Parathyroid adenoma (tissue), 2 donors: ENCODE measurements around the gene GTF3C6.

Experiments
- H2AFZ ChIP-seq: fragments of 300-600 bp; sonication (generic); one replicate; pipeline ENCODE4 v1.7.0; 2017; ENCODE audit warnings: antibody characterized with exemption, mild to moderate bottlenecking
- H3K27ac ChIP-seq: fragments of 300-600 bp; sonication (generic); one replicate; pipeline ENCODE4 v1.7.0; 2017
- H3K27me3 ChIP-seq: fragments of 300-600 bp; sonication (generic); one replicate; pipeline ENCODE4 v1.7.0; 2017; ENCODE audit warnings: low read length; ENCODE audit not compliant: control insufficient read depth, insufficient read depth
- H3K36me3 ChIP-seq: fragments of 300-600 bp; sonication (generic); one replicate; pipeline ENCODE4 v1.7.0; 2017; ENCODE audit warnings: low read length; ENCODE audit not compliant: control insufficient read depth, insufficient read depth
- H3K4me1 ChIP-seq: fragments of 300-600 bp; sonication (generic); one replicate; pipeline ENCODE4 v1.7.0; 2017; ENCODE audit warnings: control low read depth
- H3K4me2 ChIP-seq: fragments of 300-600 bp; sonication (generic); one replicate; pipeline ENCODE4 v1.7.0; 2017; ENCODE audit warnings: low read length
- H3K4me3 ChIP-seq: fragments of 300-600 bp; sonication (generic); one replicate; pipeline ENCODE4 v1.7.0; 2017; ENCODE audit warnings: low read depth, low read length
- H3K79me2 ChIP-seq: fragments of 300-600 bp; sonication (generic); one replicate; pipeline ENCODE4 v1.7.0; 2017; ENCODE audit warnings: control low read depth
- H3K9ac ChIP-seq: fragments of 300-600 bp; sonication (generic); one replicate; pipeline ENCODE4 v1.7.0; 2017; ENCODE audit warnings: mild to moderate bottlenecking
- H3K9me3 ChIP-seq: fragments of 300-600 bp; sonication (generic); one replicate; pipeline ENCODE4 v1.7.0; 2017; ENCODE audit warnings: low read length; ENCODE audit not compliant: control insufficient read depth
- CTCF ChIP-seq: fragments of 300-600 bp; sonication (generic); IDR thresholded peaks from one replicate; pipeline ENCODE4 v1.7.0; 2017; ENCODE audit warnings: antibody characterized with exemption, mild to moderate bottlenecking
- donor health status: primary hyperparathyroidism.

The GTF3C6 gene

DNA sequence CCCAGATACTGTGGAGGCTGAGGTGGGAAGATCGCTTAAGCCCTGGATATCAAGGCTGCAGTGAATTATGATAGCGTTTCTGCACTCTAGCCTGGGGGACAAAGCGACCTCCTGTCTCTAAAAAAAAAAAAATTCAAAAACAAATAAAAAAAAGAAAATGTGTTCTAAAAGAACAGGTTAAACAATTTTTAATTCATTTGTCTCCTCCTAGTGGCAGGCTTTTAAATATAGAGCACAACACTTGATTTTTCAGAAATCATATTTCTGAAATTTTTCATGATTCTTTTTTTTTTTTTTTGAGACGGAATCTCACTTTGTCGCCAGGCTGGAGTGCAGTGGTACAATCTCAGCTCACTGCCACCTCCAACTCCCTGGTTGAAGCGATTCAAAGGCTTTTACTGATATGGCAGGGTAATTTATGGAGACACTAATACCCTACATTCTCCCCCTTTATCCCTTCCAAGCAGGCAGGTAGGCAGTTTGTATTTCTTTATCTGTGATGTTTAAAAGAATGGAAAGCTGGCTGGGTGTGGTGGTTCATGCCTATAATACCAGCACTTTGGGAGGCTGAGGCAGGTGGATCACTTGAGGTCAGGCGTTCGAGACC lies 8.7 kb upstream of the GTF3C6 start:
- Histone ChIP-seq H3K4me3 (no peak overlapping the region), H3K4me2 (no peak overlapping the region), H3K9ac (no peak overlapping the region), H3K4me1 (no peaks in the 10 kb centered on the region), H2AFZ (peak overlapping the region; percentile 38), H3K36me3 (no peaks in the 10 kb centered on the region), H3K27ac (no peak overlapping the region), H3K9me3 (no peaks in the 10 kb centered on the region), H3K79me2 (no peaks in the 10 kb centered on the region), H3K27me3 (no peaks in the 10 kb centered on the region)
- TF ChIP-seq CTCF = peak; percentile 58

DNA sequence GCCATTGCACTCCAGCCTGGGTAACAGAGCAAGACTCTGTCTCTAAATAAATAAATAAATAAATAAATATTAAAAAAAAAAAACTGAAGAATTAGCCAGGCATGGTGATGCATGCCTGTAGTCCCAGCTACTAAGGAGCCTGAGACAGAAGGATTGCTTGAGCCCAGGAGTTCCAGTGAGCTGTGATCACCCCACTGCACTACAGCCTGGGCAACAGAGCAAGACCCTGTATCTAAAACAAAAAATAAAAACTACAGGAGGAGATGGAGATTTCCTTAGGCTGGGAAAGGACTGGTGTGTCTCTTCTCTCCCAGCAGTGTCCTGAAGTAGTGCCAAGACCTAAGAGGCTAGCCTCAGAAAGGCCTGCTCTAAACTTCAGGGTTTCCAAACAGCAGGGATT lies 8.1 kb upstream of the GTF3C6 start:
- Histone ChIP-seq H3K27ac (no peak overlapping the region), H3K4me3 (no peak overlapping the region), H2AFZ (no peak overlapping the region), H3K4me2 (no peak overlapping the region), H3K9me3 (no peaks in the 10 kb centered on the region), H3K36me3 (no peaks in the 10 kb centered on the region), H3K4me1 (no peaks in the 10 kb centered on the region), H3K79me2 (no peaks in the 10 kb centered on the region), H3K27me3 (no peaks in the 10 kb centered on the region), H3K9ac (no peak overlapping the region)
- TF ChIP-seq CTCF = no peak

DNA sequence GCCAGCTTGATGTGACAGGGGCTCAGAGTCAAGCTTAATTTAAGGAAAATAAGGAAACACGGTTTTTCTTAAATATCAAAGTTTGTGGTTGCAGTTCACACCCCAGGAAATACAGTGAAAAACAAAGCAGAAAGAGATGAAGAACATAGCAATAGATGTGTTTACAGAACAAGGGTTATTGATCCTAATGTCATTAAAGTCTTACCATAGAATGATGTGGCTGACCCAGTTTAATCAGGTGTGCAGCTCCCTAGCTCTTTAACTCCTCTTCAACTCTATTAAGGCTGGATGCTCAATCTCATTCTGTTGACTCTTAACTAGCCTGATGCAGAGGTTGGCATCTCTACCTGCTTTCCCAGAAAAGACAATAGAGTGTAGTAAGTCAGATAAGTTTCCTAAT lies 7.5 kb upstream of the GTF3C6 start:
- no peaks in the 10 kb centered on the region for H3K9me3 ChIP-seq

GRCh38 chr6:110951986-110952794 lies 6.3 kb upstream of the GTF3C6 start:
- Histone ChIP-seq H3K36me3 (no peaks in the 10 kb centered on the region), H3K4me3 (no peak overlapping the region), H3K4me1 (no peaks in the 10 kb centered on the region), H3K4me2 (no peak overlapping the region), H3K79me2 (no peaks in the 10 kb centered on the region), H3K27ac (no peak overlapping the region), H3K27me3 (no peaks in the 10 kb centered on the region), H2AFZ (no peak overlapping the region), H3K9ac (no peak overlapping the region), H3K9me3 (no peaks in the 10 kb centered on the region)
- TF ChIP-seq CTCF = no peak

More for the DNA sequence above, 7.5 kb upstream of the GTF3C6 start:
- H3K9ac ChIP-seq = no peak overlapping the region
- H3K4me2 ChIP-seq = no peak overlapping the region
- no peaks in the 10 kb centered on the region for H3K79me2 ChIP-seq
- H3K4me1 ChIP-seq = no peaks in the 10 kb centered on the region
- H3K27ac ChIP-seq = no peak overlapping the region
- no peaks in the 10 kb centered on the region for H3K36me3 ChIP-seq
- H2AFZ ChIP-seq = no peak overlapping the region
- no peak overlapping the region for H3K4me3 ChIP-seq
- no peak for TF ChIP-seq CTCF
- H3K27me3 ChIP-seq = no peaks in the 10 kb centered on the region
